ENCODE measurements around the gene FALEC. TPM values are rescaled to one million over a fixed set of nuclear protein-coding genes. Genes with fewer than 3 reads are reported as not detected.

The FALEC gene
- total and polyA plus RNA-seq, 9 of the 15 experiments (the other 6 are each of a cell fraction or from before 2014, with no cell fraction given): 0.15 to 1.8 (median 0.53) TPM; not detected in 5

- peak in 1 of 3 experiments; percentile 35; a peak in 1 of 6 replicates for TF ChIP-seq ZBTB11 (CRISPR knock-in tag; IDR thresholded peaks at IDR 0.05)
- TF ChIP-seq ZNF24 (IDR thresholded peaks at IDR 0.05): no peak
- TF ChIP-seq ZNF316 (IDR thresholded peaks at IDR 0.05): no peak
- TF ChIP-seq TCF7 (IDR thresholded peaks at IDR 0.05; ENCODE audit: borderline replicate concordance): no peak
- no peak for TF ChIP-seq ZNF3 (CRISPR knock-in tag; IDR thresholded peaks at IDR 0.05)
- TF ChIP-seq CTCFL (IDR thresholded peaks at IDR 0.05; ENCODE audit: borderline replicate concordance, insufficient read depth, low read depth, low read length, poor library complexity, severe bottlenecking): no peak
- 0 out of 2 replicates have a peak, but pooled peaks have one; percentile 5 for TF ChIP-seq JUN (IDR thresholded peaks at IDR 0.05; ENCODE audit: borderline replicate concordance, low read depth, low read length)
- TF ChIP-seq JUN (CRISPR knock-in tag; IDR thresholded peaks at IDR 0.05; ENCODE audit: borderline replicate concordance): no peak
- TF ChIP-seq HMG20A (CRISPR knock-in tag; conservative IDR thresholded peaks at IDR 0.05): no peak
- TF ChIP-seq UBTF (IDR thresholded peaks at IDR 0.05; ENCODE audit: borderline replicate concordance in 1 of 2, low read depth in 2 of 2, low read length in 2 of 2): 0 out of 4 replicates have a peak, but pooled peaks of 1 of the 2 experiments have one; percentile 4
- TF ChIP-seq AFF1 (IDR thresholded peaks at IDR 0.05; ENCODE audit: low read depth in 1 of 2, partially characterized antibody in 2 of 2): no peak
- no peak for TF ChIP-seq HBP1 (CRISPR knock-in tag; IDR thresholded peaks at IDR 0.05)
These were observed 46.5 kb downstream of the FALEC start (continued) for GRCh38 chr1:150561974-150562445.

Data from K562 (cell line).